ENCODE data around the gene ZBTB2.

DNA sequence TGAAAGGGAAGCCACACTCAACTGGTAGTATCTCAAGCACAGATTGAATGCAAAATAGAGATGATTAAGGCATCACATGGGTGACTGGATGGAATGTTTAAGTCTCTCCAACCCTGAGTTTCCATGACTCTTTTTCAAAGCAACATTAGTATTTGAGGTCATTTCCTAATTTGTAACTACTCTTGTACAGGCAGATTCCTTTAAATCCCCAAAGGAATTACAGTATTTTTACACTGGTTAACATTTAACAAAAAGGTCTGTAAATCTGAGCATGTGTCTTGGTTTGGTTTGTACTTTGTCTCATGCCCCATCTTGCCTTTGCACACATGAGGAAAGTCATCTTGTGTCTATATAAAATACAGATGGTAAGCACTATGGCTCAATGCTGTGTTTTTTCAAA is 45.4 kb upstream of the ZBTB2 start:
- TF ChIP-seq POLR2A (IDR thresholded peaks at IDR 0.05) (no peak), CTCF (IDR thresholded peaks at IDR 0.05) (no peak)

Data from heart left ventricle (tissue), 13 donors.